ENCODE measurements around the gene ACVR1. TPM values are rescaled to one million over a fixed set of nuclear protein-coding genes. Genes with fewer than 3 reads are reported as not detected.

ACVR1 gene
- total RNA-seq, 1 donor from 2014 or later: 35.0 TPM

- Histone ChIP-seq H3K27ac (no peak overlapping the region), H3K27me3 (ENCODE audit: low read depth) (no peaks in the 10 kb centered on the region), H3K36me3 (no peaks in the 10 kb centered on the region), H3K4me1 (peaks cover 11% of the 10 kb centered on the region), H3K9me3 (no peaks in the 10 kb centered on the region), H3K4me3 (no peak overlapping the region)
- DNase-seq (no peak), ATAC-seq (no peak)
- intact Hi-C loops (cut with DNase I): no loop called here
- TF ChIP-seq CTCF (IDR thresholded peaks at IDR 0.05): no peak
Measured at GRCh38 chr2:157880927-157881326, 4.8 kb upstream of the ACVR1 start.

DNA sequence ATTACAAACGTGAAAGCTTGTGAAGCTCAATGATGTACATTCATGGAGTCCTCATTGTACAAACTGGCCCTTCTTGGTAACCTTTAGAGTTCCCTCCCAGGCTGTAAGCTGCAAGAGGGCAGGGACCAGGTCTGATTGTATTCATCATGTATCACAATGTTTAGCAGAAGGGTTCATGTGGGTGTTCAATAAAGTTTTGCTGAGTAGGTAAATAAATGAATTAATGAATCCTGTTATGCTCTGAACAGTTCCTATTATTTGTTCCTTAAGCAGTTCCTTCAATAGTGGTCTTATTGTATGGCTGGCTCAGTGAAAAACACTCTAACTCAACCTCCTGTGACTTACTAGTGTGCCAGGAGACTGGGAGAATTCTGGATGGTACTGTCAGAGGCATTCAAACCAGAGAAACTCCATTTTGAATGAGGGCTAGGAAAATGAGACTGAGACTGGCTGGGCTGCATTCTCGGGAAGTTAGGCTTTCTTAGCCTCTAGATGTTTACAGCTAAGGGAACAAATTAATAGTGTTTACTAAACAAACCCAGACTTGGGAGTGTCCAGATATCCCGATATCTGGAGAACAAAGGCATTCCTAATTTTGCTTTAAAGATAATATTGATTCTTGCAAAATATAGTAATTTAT lies 1.8 kb upstream of the ACVR1 start:
- DNase-seq: no peak
- no peak overlapping the region for H3K4me3 ChIP-seq
- ATAC-seq: no peak
- TF ChIP-seq CTCF (IDR thresholded peaks at IDR 0.05): no peak
- H3K4me1 ChIP-seq: peaks cover 28% of the 10 kb centered on the region
- no peaks in the 10 kb centered on the region for H3K36me3 ChIP-seq
- intact Hi-C loops (cut with DNase I): loop anchor here (10.0 kb wide), 1 partner anchor 93 kb away; no protein-coding TSS in a partner anchor
- no peaks in the 10 kb centered on the region for H3K27me3 ChIP-seq (ENCODE audit: low read depth)
- H3K9me3 ChIP-seq: no peaks in the 10 kb centered on the region
- no peak overlapping the region for H3K27ac ChIP-seq

DNA sequence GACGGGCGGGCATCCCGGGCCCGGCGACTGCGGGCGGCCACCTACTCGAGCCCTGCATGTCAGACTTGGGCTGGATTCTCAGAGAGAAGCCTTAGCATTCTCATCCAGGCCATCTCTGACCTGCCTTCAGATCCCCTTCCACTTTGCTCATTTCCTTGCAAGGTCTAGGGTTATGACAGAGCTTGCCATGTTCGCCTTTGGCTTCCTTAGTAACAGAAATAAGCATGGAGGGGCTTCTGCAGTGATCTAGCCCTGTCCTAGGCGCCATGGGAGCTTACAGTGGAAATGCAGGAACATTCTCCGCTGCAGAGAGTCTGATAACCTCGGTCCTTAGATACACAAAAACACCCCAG lies 632 bp upstream of the ACVR1 start:
- H3K4me1 ChIP-seq: peaks cover 33% of the 10 kb centered on the region
- intact Hi-C loops (cut with DNase I): loop anchor here (10.0 kb wide), 1 partner anchor 92 kb away; no protein-coding TSS in a partner anchor
- peak overlapping the region; percentile 83 for H3K4me3 ChIP-seq
- no peaks in the 10 kb centered on the region for H3K27me3 ChIP-seq (ENCODE audit: low read depth)
- DNase-seq: no peak
- TF ChIP-seq CTCF (IDR thresholded peaks at IDR 0.05): no peak
- H3K9me3 ChIP-seq: no peaks in the 10 kb centered on the region
- H3K36me3 ChIP-seq: no peaks in the 10 kb centered on the region
- H3K27ac ChIP-seq: peak overlapping the region; percentile 84
- ATAC-seq: no peak

DNA sequence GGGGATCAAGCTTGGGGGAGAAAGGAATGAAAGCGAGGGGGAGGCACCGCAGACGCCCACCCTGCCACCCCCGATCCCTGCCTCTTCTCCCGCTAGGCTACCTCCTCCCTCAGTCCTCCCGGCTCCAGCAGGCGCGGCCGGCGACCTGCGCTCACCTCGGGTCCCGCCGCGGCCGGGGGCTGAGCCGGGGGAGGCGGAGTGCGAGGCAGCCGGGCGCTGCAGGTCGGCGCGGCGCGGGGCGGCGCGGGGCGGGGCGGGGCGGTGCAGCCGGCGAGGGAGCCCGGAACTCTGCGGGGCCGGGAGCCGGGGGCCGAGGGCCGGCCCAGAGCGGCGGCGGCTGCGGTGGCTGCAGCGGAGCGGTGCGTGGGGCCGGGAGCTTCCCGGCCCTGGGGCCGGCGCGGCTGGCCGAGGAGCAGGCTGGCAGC lies 477 bp downstream of the ACVR1 start:
- H3K36me3 ChIP-seq: no peaks in the 10 kb centered on the region
- H3K9me3 ChIP-seq: no peaks in the 10 kb centered on the region
- no peaks in the 10 kb centered on the region for H3K27me3 ChIP-seq (ENCODE audit: low read depth)
- peaks cover 41% of the 10 kb centered on the region for H3K4me1 ChIP-seq
- DNase-seq: peak; percentile 75
- peak overlapping the region; percentile 83 for H3K4me3 ChIP-seq
- peak; percentile 61 to 74 for ATAC-seq
- peak overlapping the region; percentile 95 for H3K27ac ChIP-seq
- TF ChIP-seq CTCF (IDR thresholded peaks at IDR 0.05): no peak
- intact Hi-C loops (cut with DNase I): loop anchor here (10.0 kb wide), 1 partner anchor 91 kb away; no protein-coding TSS in a partner anchor

GRCh38 chr2:157874997-157875640 lies 1.0 kb downstream of the ACVR1 start:
- peak overlapping the region; percentile 76 for H3K27ac ChIP-seq
- H3K27me3 ChIP-seq (ENCODE audit: low read depth): no peaks in the 10 kb centered on the region
- intact Hi-C loops (cut with DNase I): loop anchor here (10.0 kb wide), 1 partner anchor 90 kb away; no protein-coding TSS in a partner anchor
- ATAC-seq: no peak
- no peaks in the 10 kb centered on the region for H3K9me3 ChIP-seq
- H3K4me3 ChIP-seq: peak overlapping the region; percentile 83
- H3K36me3 ChIP-seq: no peaks in the 10 kb centered on the region
- no peak for TF ChIP-seq CTCF (IDR thresholded peaks at IDR 0.05)
- peak; percentile 51 for DNase-seq
- peaks cover 41% of the 10 kb centered on the region for H3K4me1 ChIP-seq

Measured in lower lobe of right lung (tissue), 2 donors.